ENCODE results near the gene BCAN. TPM values are rescaled to one million over a fixed set of nuclear protein-coding genes. Genes with fewer than 3 reads are reported as not detected.

Gene BCAN
- total and polyA plus RNA-seq, 2 of the 8 experiments (the other 6 are each of a cell fraction or from before 2014, with no cell fraction given), result 4.5 to 24.0 TPM

DNA sequence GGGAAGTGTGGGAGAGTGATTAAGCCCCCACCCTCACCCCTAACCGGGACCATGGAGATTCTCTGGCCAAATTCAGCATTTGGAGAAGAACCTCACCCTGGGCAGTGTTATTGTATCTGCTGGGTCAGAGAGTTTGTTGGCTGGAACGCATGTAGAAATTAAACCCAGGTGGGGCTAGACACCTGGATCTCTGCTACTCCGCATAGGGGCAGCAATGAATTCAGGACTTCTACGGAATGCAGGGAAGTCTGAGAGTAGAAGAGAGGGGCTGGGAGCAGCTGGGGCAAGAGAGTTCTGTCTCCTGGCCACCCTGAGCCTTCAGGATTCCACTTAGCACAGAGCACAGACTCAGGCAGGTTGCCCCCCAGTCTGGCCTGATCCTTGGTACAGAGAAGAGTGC lies 67.1 kb downstream of the BCAN start (continued):
- TF ChIP-seq RAD21 (IDR thresholded peaks at IDR 0.05 in 1 of 2, conservative IDR thresholded peaks at IDR 0.05 in 1 of 2; ENCODE audit: low read depth in 2 of 2, low read length in 2 of 2) (no peak), ASH2L (IDR thresholded peaks at IDR 0.05; ENCODE audit: low read length) (no peak), HDAC2 (IDR thresholded peaks at IDR 0.05; ENCODE audit: borderline replicate concordance in 1 of 2, low read depth in 2 of 2, low read length in 2 of 2) (no peak), TCF12 (IDR thresholded peaks at IDR 0.05; ENCODE audit: low read depth, low read length) (no peak), CHD1 (IDR thresholded peaks at IDR 0.05; ENCODE audit: low read depth, low read length) (no peak), POLR2AphosphoS5 (IDR thresholded peaks at IDR 0.05; ENCODE audit: low read depth, low read length) (no peak)

Other genes with a start within 250 kb of the BCAN start
- 17.3 and 19.5 TPM in 2 replicates for gene MEF2D, start 141.3 kb upstream of the BCAN start, total RNA-seq (2021; fragmentation: NEBNext Ultra II Directional; extraction: Animal tissue kit (Norgen Biotek cat#: 25700))
- gene MEF2D, start 141.3 kb upstream of the BCAN start, polyA plus RNA-seq (2011; rRNA removed), result 20.3 and 44.4 TPM in 2 replicates
- gene IQGAP3, start 69.6 kb upstream of the BCAN start, total RNA-seq (2021; fragmentation: NEBNext Ultra II Directional; extraction: Animal tissue kit (Norgen Biotek cat#: 25700)), result 20.9 and 22.3 TPM in 2 replicates
- gene IQGAP3, start 69.6 kb upstream of the BCAN start, polyA plus RNA-seq (2011; rRNA removed), result 14.6 and 18.2 TPM in 2 replicates
- not detected in 2 replicates for gene TTC24, start 62.4 kb upstream of the BCAN start, total RNA-seq (2021; fragmentation: NEBNext Ultra II Directional; extraction: Animal tissue kit (Norgen Biotek cat#: 25700))
- gene TTC24, start 62.4 kb upstream of the BCAN start, polyA plus RNA-seq (2011; rRNA removed), result 0.08 TPM in 1 of 2 replicates, not detected in the other
- 73.1 and 75.4 TPM in 2 replicates for gene NAXE, start 50.3 kb upstream of the BCAN start, total RNA-seq (2021; fragmentation: NEBNext Ultra II Directional; extraction: Animal tissue kit (Norgen Biotek cat#: 25700))
- gene NAXE, start 50.3 kb upstream of the BCAN start, polyA plus RNA-seq (2011; rRNA removed), result 74.3 and 99.5 TPM in 2 replicates
- gene GPATCH4, start 40.6 kb upstream of the BCAN start, total RNA-seq (2021; fragmentation: NEBNext Ultra II Directional; extraction: Animal tissue kit (Norgen Biotek cat#: 25700)), result 47.9 and 48.5 TPM in 2 replicates
- gene GPATCH4, start 40.6 kb upstream of the BCAN start, polyA plus RNA-seq (2011; rRNA removed), result 19.3 and 20.5 TPM in 2 replicates
- gene HAPLN2, start 22.7 kb upstream of the BCAN start, total RNA-seq (2021; fragmentation: NEBNext Ultra II Directional; extraction: Animal tissue kit (Norgen Biotek cat#: 25700)), result 0.19 TPM in 1 of 2 replicates, not detected in the other
- gene HAPLN2, start 22.7 kb upstream of the BCAN start, polyA plus RNA-seq (2011; rRNA removed), result 0.51 and 1.2 TPM in 2 replicates
- gene NES, start 35.3 kb downstream of the BCAN start, total RNA-seq (2021; fragmentation: NEBNext Ultra II Directional; extraction: Animal tissue kit (Norgen Biotek cat#: 25700)), result 135 and 138 TPM in 2 replicates
- 13.3 and 20.3 TPM in 2 replicates for gene NES, start 35.3 kb downstream of the BCAN start, polyA plus RNA-seq (2011; rRNA removed)
- gene CRABP2, start 63.5 kb downstream of the BCAN start, total RNA-seq (2021; fragmentation: NEBNext Ultra II Directional; extraction: Animal tissue kit (Norgen Biotek cat#: 25700)), result 119 TPM in 2 replicates
- gene CRABP2, start 63.5 kb downstream of the BCAN start, polyA plus RNA-seq (2011; rRNA removed), result 69.2 and 130 TPM in 2 replicates
- 28.4 and 31.8 TPM in 2 replicates for gene METTL25B, start 86.4 kb downstream of the BCAN start, total RNA-seq (2021; fragmentation: NEBNext Ultra II Directional; extraction: Animal tissue kit (Norgen Biotek cat#: 25700))
- 30.1 and 43.1 TPM in 2 replicates for gene METTL25B, start 86.4 kb downstream of the BCAN start, polyA plus RNA-seq (2011; rRNA removed)
- 47.5 and 53.1 TPM in 2 replicates for gene ISG20L2, start 86.6 kb downstream of the BCAN start, total RNA-seq (2021; fragmentation: NEBNext Ultra II Directional; extraction: Animal tissue kit (Norgen Biotek cat#: 25700))
- 46.9 and 53.0 TPM in 2 replicates for gene ISG20L2, start 86.6 kb downstream of the BCAN start, polyA plus RNA-seq (2011; rRNA removed)
- gene MRPL24, start 99.0 kb downstream of the BCAN start, total RNA-seq (2021; fragmentation: NEBNext Ultra II Directional; extraction: Animal tissue kit (Norgen Biotek cat#: 25700)), result 34.4 and 35.2 TPM in 2 replicates
- gene MRPL24, start 99.0 kb downstream of the BCAN start, polyA plus RNA-seq (2011; rRNA removed), result 23.4 and 29.7 TPM in 2 replicates
- 391 and 395 TPM in 2 replicates for gene HDGF, start 109.6 kb downstream of the BCAN start, total RNA-seq (2021; fragmentation: NEBNext Ultra II Directional; extraction: Animal tissue kit (Norgen Biotek cat#: 25700))
- 132 and 145 TPM in 2 replicates for gene HDGF, start 109.6 kb downstream of the BCAN start, polyA plus RNA-seq (2011; rRNA removed)
- 102 and 115 TPM in 2 replicates for gene PRCC, start 125.4 kb downstream of the BCAN start, total RNA-seq (2021; fragmentation: NEBNext Ultra II Directional; extraction: Animal tissue kit (Norgen Biotek cat#: 25700))
- 84.1 and 95.2 TPM in 2 replicates for gene PRCC, start 125.4 kb downstream of the BCAN start, polyA plus RNA-seq (2011; rRNA removed)
- 3.3 and 4.5 TPM in 2 replicates for gene SH2D2A, start 174.7 kb downstream of the BCAN start, total RNA-seq (2021; fragmentation: NEBNext Ultra II Directional; extraction: Animal tissue kit (Norgen Biotek cat#: 25700))
- gene SH2D2A, start 174.7 kb downstream of the BCAN start, polyA plus RNA-seq (2011; rRNA removed), result 7.9 and 13.7 TPM in 2 replicates
- not detected in 2 replicates for gene INSRR, start 217.0 kb downstream of the BCAN start, total RNA-seq (2021; fragmentation: NEBNext Ultra II Directional; extraction: Animal tissue kit (Norgen Biotek cat#: 25700))
- 0.02 TPM in 2 replicates for gene INSRR, start 217.0 kb downstream of the BCAN start, polyA plus RNA-seq (2011; rRNA removed)
- gene NTRK1, start 218.7 kb downstream of the BCAN start, total RNA-seq (2021; fragmentation: NEBNext Ultra II Directional; extraction: Animal tissue kit (Norgen Biotek cat#: 25700)), result 0.24 and 0.27 TPM in 2 replicates
- gene NTRK1, start 218.7 kb downstream of the BCAN start, polyA plus RNA-seq (2011; rRNA removed), result 0.12 and 0.13 TPM in 2 replicates

Measured in H1 (cell line).